Measurements from ENCODE around the gene AXDND1.

DNA sequence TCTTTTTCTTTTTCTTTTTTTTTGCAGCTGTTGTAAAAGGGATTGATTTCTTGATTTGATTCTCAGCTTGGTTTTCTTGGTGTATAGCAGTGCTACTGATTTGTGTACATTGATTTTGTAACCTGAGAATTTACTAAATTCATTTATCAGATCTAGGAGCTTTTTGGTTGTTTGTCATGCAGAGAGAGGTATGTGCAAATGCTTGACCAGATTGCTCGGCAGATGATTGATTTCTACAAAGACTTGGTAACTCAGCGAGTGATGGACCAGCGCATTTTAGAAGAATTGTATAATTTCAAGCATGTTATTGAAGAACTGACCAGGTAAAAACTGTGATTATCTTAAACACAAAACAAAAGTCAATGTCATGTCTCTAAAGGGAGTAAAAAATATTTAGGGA lies 27.9 kb downstream of the AXDND1 start:
- no peak for TF ChIP-seq TOX (CRISPR knock-in tag; IDR thresholded peaks at IDR 0.05; ENCODE audit: borderline replicate concordance)
- no peak for TF ChIP-seq BACH2 (CRISPR knock-in tag; IDR thresholded peaks at IDR 0.05; ENCODE audit: borderline replicate concordance)
- TF ChIP-seq, protein P1, sequence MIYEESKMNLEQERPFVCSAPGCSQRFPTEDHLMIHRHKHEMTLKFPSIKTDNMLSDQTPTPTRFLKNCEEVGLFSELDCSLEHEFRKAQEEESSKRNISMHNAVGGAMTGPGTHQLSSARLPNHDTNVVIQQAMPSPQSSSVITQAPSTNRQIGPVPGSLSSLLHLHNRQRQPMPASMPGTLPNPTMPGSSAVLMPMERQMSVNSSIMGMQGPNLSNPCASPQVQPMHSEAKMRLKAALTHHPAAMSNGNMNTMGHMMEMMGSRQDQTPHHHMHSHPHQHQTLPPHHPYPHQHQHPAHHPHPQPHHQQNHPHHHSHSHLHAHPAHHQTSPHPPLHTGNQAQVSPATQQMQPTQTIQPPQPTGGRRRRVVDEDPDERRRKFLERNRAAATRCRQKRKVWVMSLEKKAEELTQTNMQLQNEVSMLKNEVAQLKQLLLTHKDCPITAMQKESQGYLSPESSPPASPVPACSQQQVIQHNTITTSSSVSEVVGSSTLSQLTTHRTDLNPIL (CRISPR knock-in tag; IDR thresholded peaks at IDR 0.05; ENCODE audit: low read depth) = no peak

Measured in SK-N-SH treated with all-trans-retinoic acid at 6 μM for 48 hours (cell line).